ENCODE results near the gene PRR20E.
"Not testable (repeated sequence)": the region's sequence is repeated elsewhere in the genome, so short reads cannot be mapped to it uniquely, and the experiment has no call there.

PRR20E gene

GRCh38 chr13:57166897-57167296 is at the start of gene PRR20E:
PRR20E (plus strand) TSS chr13:57167197; CDS start chr13:57167584, 387 bp downstream.
- DNase-seq, result not testable (repeated sequence)

GRCh38 chr13:57123681-57124080 is 43.3 kb upstream of the PRR20E start:
- peak; percentile 35 for DNase-seq

- DNase-seq, result no peak
These were observed 38.1 kb upstream of the PRR20E start for GRCh38 chr13:57128909-57129308.

GRCh38 chr13:57136093-57136492 is 30.9 kb upstream of the PRR20E start:
- DNase-seq, result no peak

GRCh38 chr13:57137585-57137984 is 29.4 kb upstream of the PRR20E start:
- DNase-seq, result no peak

- no peak for DNase-seq
These were observed 28.0 kb upstream of the PRR20E start for GRCh38 chr13:57138988-57139387.

- DNase-seq, result not testable (repeated sequence)
These were observed 27.2 kb upstream of the PRR20E start for GRCh38 chr13:57139781-57140180.

- DNase-seq, result not testable (repeated sequence)
These were observed 26.6 kb upstream of the PRR20E start, which contains the start of gene PRR20A for GRCh38 chr13:57140235-57140968. PRR20A (plus strand) TSS chr13:57140918; CDS start chr13:57141305, 387 bp downstream.

- not testable (repeated sequence) for DNase-seq
These were observed 19.8 kb upstream of the PRR20E start, which contains the start of gene PRR20B for GRCh38 chr13:57147188-57147587. PRR20B (plus strand) TSS chr13:57147488; CDS start chr13:57147875, 387 bp downstream.

- not testable (repeated sequence) for DNase-seq
These were observed 18.9 kb upstream of the PRR20E start for GRCh38 chr13:57148106-57148505.

- DNase-seq, result not testable (repeated sequence)
These were observed 13.2 kb upstream of the PRR20E start, which contains the start of gene PRR20C for GRCh38 chr13:57153761-57154160. PRR20C (plus strand) TSS chr13:57154061; CDS start chr13:57154448, 387 bp downstream.

- not testable (repeated sequence) for DNase-seq
These were observed 6.7 kb upstream of the PRR20E start, which contains the start of gene PRR20D for GRCh38 chr13:57160332-57160731. PRR20D (plus strand) TSS chr13:57160632; CDS start chr13:57161019, 387 bp downstream.

GRCh38 chr13:57191667-57192066 is 24.7 kb downstream of the PRR20E start:
- DNase-seq, result no peak

- no peak for DNase-seq
These were observed 46.0 kb downstream of the PRR20E start for GRCh38 chr13:57212989-57213388.

All from NCI-H1694 (cell line).